GM21619 (cell line): Measurements from ENCODE around the gene TSC22D3.
"Not testable (repeated sequence)": the region's sequence is repeated elsewhere in the genome, so short reads cannot be mapped to it uniquely, and the experiment has no call there.

Experiments
- ATAC-seq: cut with Tn5 transposase; IDR thresholded peaks from one replicate; pipeline ENCODE4 v1.9.1; 2021; ENCODE audit not compliant: unreplicated experiment

TSC22D3 gene

GRCh38 chrX:107775734-107776511 lies at the start of gene TSC22D3:
TSC22D3 (minus strand) TSS chrX:107775787; CDS start chrX:107775419, 368 bp downstream.
- peak; percentile 91 for ATAC-seq

GRCh38 chrX:107823456-107823855 lies 47.9 kb upstream of the TSC22D3 start:
- no peak for ATAC-seq

- no peak for ATAC-seq
Observed at GRCh38 chrX:107823042-107823441, 47.5 kb upstream of the TSC22D3 start.

GRCh38 chrX:107818900-107819521 lies 43.4 kb upstream of the TSC22D3 start:
- ATAC-seq: no peak

- not testable (repeated sequence) for ATAC-seq
Observed at GRCh38 chrX:107810053-107810452, 34.5 kb upstream of the TSC22D3 start.

GRCh38 chrX:107805179-107805578 lies 29.6 kb upstream of the TSC22D3 start:
- no peak for ATAC-seq

- no peak for ATAC-seq
Observed at GRCh38 chrX:107804427-107804826, 28.8 kb upstream of the TSC22D3 start.

GRCh38 chrX:107787827-107788226 lies 12.2 kb upstream of the TSC22D3 start:
- ATAC-seq: no peak

- ATAC-seq: no peak
Observed at GRCh38 chrX:107780525-107780924, 4.9 kb upstream of the TSC22D3 start.

- ATAC-seq: no peak
Observed at GRCh38 chrX:107777536-107777832, 1.9 kb upstream of the TSC22D3 start, which contains the start of gene NCBP2L. NCBP2L (plus strand) TSS chrX:107777733; CDS start chrX:107794221, 16,488 bp downstream.

- ATAC-seq: peak; percentile 65
Observed at GRCh38 chrX:107776649-107777535, 1.3 kb upstream of the TSC22D3 start.

GRCh38 chrX:107775000-107775733 lies 420 bp downstream of the TSC22D3 start:
- ATAC-seq: peak; percentile 34

- no peak for ATAC-seq
Observed at GRCh38 chrX:107773906-107774435, 1.6 kb downstream of the TSC22D3 start.

GRCh38 chrX:107773206-107773605 lies 2.4 kb downstream of the TSC22D3 start:
- ATAC-seq: no peak

GRCh38 chrX:107769581-107770317 lies 5.8 kb downstream of the TSC22D3 start:
- no peak for ATAC-seq

GRCh38 chrX:107768051-107768450 lies 7.5 kb downstream of the TSC22D3 start:
- no peak for ATAC-seq

GRCh38 chrX:107766470-107767150 lies 9.0 kb downstream of the TSC22D3 start:
- peak; percentile 66 for ATAC-seq

GRCh38 chrX:107764845-107765608 lies 10.6 kb downstream of the TSC22D3 start:
- no peak for ATAC-seq

GRCh38 chrX:107763647-107764046 lies 11.9 kb downstream of the TSC22D3 start:
- ATAC-seq: no peak
